Measurements from ENCODE around the gene FPGS. TPM values are rescaled to one million over a fixed set of nuclear protein-coding genes. Genes with fewer than 3 reads are reported as not detected.

FPGS gene
- total RNA-seq, 4 donors from 2014 or later = 87.1 to 167 (median 99.5) TPM

GRCh38 chr9:127825319-127826051 is 22.8 kb downstream of the FPGS start:
- TF ChIP-seq CTCF (IDR thresholded peaks at IDR 0.05) = no peak
- ATAC-seq (ENCODE audit: low FRiP score) (peak; percentile 8), DNase-seq (ENCODE audit: low spot score) (no peak)

GRCh38 chr9:127826253-127826913 is 23.7 kb downstream of the FPGS start:
- no peak for TF ChIP-seq CTCF (IDR thresholded peaks at IDR 0.05)
- no peak for DNase-seq (ENCODE audit: low spot score)
- ATAC-seq (ENCODE audit: low FRiP score) = no peak

GRCh38 chr9:127828262-127829031 is 25.8 kb downstream of the FPGS start:
- DNase-seq (ENCODE audit: low spot score) (peak; percentile 70), ATAC-seq (ENCODE audit: low FRiP score) (peak; percentile 84)
- no peak for TF ChIP-seq CTCF (IDR thresholded peaks at IDR 0.05)

GRCh38 chr9:127829205-127829906 is 26.7 kb downstream of the FPGS start:
- DNase-seq (ENCODE audit: low spot score) = no peak
- no peak for ATAC-seq (ENCODE audit: low FRiP score)
- TF ChIP-seq CTCF (IDR thresholded peaks at IDR 0.05) = no peak

- ATAC-seq (ENCODE audit: low FRiP score) (no peak), DNase-seq (ENCODE audit: low spot score) (no peak)
- TF ChIP-seq CTCF (IDR thresholded peaks at IDR 0.05) = no peak
Observed at GRCh38 chr9:127832248-127832647, 29.6 kb downstream of the FPGS start.

- DNase-seq (ENCODE audit: low spot score) (no peak), ATAC-seq (ENCODE audit: low FRiP score) (no peak)
- TF ChIP-seq CTCF (IDR thresholded peaks at IDR 0.05) = no peak
Observed at GRCh38 chr9:127833555-127833954, 30.9 kb downstream of the FPGS start.

Measured in omental fat pad (tissue), 4 donors.